Esophagus muscularis mucosa (tissue), 4 donors: ENCODE data around the gene ASXL3. TPM values are rescaled to one million over a fixed set of nuclear protein-coding genes. Genes with fewer than 3 reads are reported as not detected.

ENCODE experiments used
- DNase-seq: peaks from one replicate; pipeline ENCODE4 v3.0.0-alpha.2; 2017; ENCODE audit errors: extremely low spot score
- H3K27ac ChIP-seq, 4 donors: fragments of 200-600 bp; sonication (generic); replicated peaks in 1 of 4; 1 replicate in 3 of 4; 2 replicates in 1 of 4; pipeline ENCODE4 v1.5.1; 2016 to 2019; ENCODE audit warnings: mild to moderate bottlenecking in 1 of 4
- H3K27me3 ChIP-seq, 4 donors: fragments of 200-600 bp; sonication (generic); one replicate each; pipeline versions ENCODE4 v1.5.1 to v1.6.0; 2016 to 2019
- H3K36me3 ChIP-seq, 4 donors: fragments of 200-600 bp; sonication (generic); one replicate each; pipeline ENCODE4 v1.5.1; 2016 to 2019
- H3K4me1 ChIP-seq, 4 donors: fragments of 200-600 bp; sonication (generic); one replicate each; pipeline ENCODE4 v1.5.1; 2016 to 2019
- H3K4me3 ChIP-seq, 4 donors: fragments of 200-600 bp; sonication (generic); 1 replicate in 2 of 4; 2 replicates in 2 of 4; pipeline ENCODE4 v1.5.1; 2016 to 2019; ENCODE audit warnings: mild to moderate bottlenecking in 4 of 4, moderate library complexity in 1 of 4
- H3K9me3 ChIP-seq, 4 donors: fragments of 200-600 bp; sonication (generic); 1 replicate in 3 of 4; 2 replicates in 1 of 4; pipeline ENCODE4 v1.5.1; 2016 to 2019
- CTCF ChIP-seq, 3 experiments: fragments of 200-600 bp in 2 of 3; fragments of 450-650 bp in 1 of 3; sonication (generic) in 2 of 3; IDR thresholded peaks; one replicate each; pipeline ENCODE4 v1.5.1; 2017 to 2019; ENCODE audit warnings: antibody characterized with exemption in 3 of 3, mild to moderate bottlenecking in 2 of 3, moderate library complexity in 1 of 3
- EP300 ChIP-seq: sonication (generic); formaldehyde crosslinking; IDR thresholded peaks from one replicate; pipeline ENCODE4 v1.6.1; 2017; ENCODE audit warnings: antibody characterized with exemption
- POLR2A ChIP-seq: fragments of 450-650 bp; IDR thresholded peaks from one replicate; pipeline ENCODE4 v1.6.1; 2017; ENCODE audit warnings: antibody characterized with exemption, moderate library complexity, mild to moderate bottlenecking, low read depth
- POLR2AphosphoS5 ChIP-seq, 2 donors: sonication (generic); formaldehyde crosslinking; IDR thresholded peaks; one replicate each; pipeline ENCODE4 v1.6.1; 2017; ENCODE audit warnings: antibody characterized with exemption in 2 of 2
- WGBS: methylation state at CpG from one replicate; pipeline ENCODE4 v1.1.5; 2018; 5-methylcytosine and 5-hydroxymethylcytosine counted together
- intact Hi-C: fragments of 100-400 bp; cut with DNase I; formaldehyde crosslinking; loops from one replicate; pipeline ENCODE4 v1.15.1; 2023
- total RNA-seq, 4 donors: library from RNA; depleted of rRNA; stranded (reverse); fragments of >200 nt; gene quantifications; one replicate each; pipeline versions ENCODE4 v1.1.0 to v1.2.1, GENCODE V29; 2016

ASXL3 gene
- 1 to 10 TPM in 3 of 4 donors, under 1 TPM in 1; 0.66 to 2.1 (median 1.1) TPM for total RNA-seq

- no peaks in the 10 kb centered on the region for H3K9me3 ChIP-seq
- intact Hi-C loops = no loop called here
- DNase-seq = no peak
- H3K4me1 ChIP-seq = peaks cover 4 to 23% (median 21%) of the 10 kb centered on the region in 4 donors
- H3K4me3 ChIP-seq = peak within 1 kb of the TSS; percentile 66 to 84 (median 69)
- TF ChIP-seq CTCF (IDR thresholded peaks at IDR 0.05) = no peak
- TF ChIP-seq EP300 = no peak
- TF ChIP-seq POLR2A = no peak
- TF ChIP-seq POLR2AphosphoS5 (IDR thresholded peaks at IDR 0.05) = no peak
- no peaks in the 10 kb centered on the region for H3K36me3 ChIP-seq
- WGBS = 0% methylated on average over 13 of the region's 103 CpGs
- peak within 1 kb of the TSS; percentile 81 to 86 (median 84) for H3K27ac ChIP-seq
- H3K27me3 ChIP-seq = peaks cover 0 to 31% (median 3%) of the 10 kb centered on the region in 4 donors
Observed at GRCh38 chr18:33577685-33578517, at the start of gene ASXL3. Gene ASXL3 (plus strand): TSS chr18:33578219. CDS start chr18:33578632, 413 bp downstream.

- Histone ChIP-seq H3K9me3 (no peaks in the 10 kb centered on the region), H3K27ac (no peak overlapping the region), H3K36me3 (no peaks in the 10 kb centered on the region), H3K4me3 (no peak overlapping the region), H3K27me3 (no peaks in the 10 kb centered on the region), H3K4me1 (no peaks in the 10 kb centered on the region)
- no peak for DNase-seq
- intact Hi-C loops = no loop called here
- TF ChIP-seq POLR2A = no peak
- no peak for TF ChIP-seq CTCF (IDR thresholded peaks at IDR 0.05)
- TF ChIP-seq EP300 = no peak
- no peak for TF ChIP-seq POLR2AphosphoS5 (IDR thresholded peaks at IDR 0.05)
- 73% methylated on average over 1 of the region's 1 CpG for WGBS
Observed at GRCh38 chr18:33532978-33533377, 45.0 kb upstream of the ASXL3 start.

GRCh38 chr18:33536904-33537303 lies 41.1 kb upstream of the ASXL3 start:
- Histone ChIP-seq H3K4me3 (no peak overlapping the region), H3K4me1 (no peaks in the 10 kb centered on the region), H3K36me3 (no peaks in the 10 kb centered on the region), H3K27me3 (no peaks in the 10 kb centered on the region), H3K9me3 (no peaks in the 10 kb centered on the region), H3K27ac (no peak overlapping the region)
- intact Hi-C loops = no loop called here
- TF ChIP-seq CTCF (IDR thresholded peaks at IDR 0.05) (no peak), POLR2A (no peak), EP300 (no peak), POLR2AphosphoS5 (IDR thresholded peaks at IDR 0.05) (no peak)
- no peak for DNase-seq
- WGBS = 73% methylated on average over 1 of the region's 1 CpG

GRCh38 chr18:33538418-33539042 lies 39.5 kb upstream of the ASXL3 start:
- Histone ChIP-seq H3K27ac (no peak overlapping the region), H3K4me3 (no peak overlapping the region), H3K27me3 (no peaks in the 10 kb centered on the region), H3K36me3 (no peaks in the 10 kb centered on the region), H3K4me1 (no peaks in the 10 kb centered on the region), H3K9me3 (no peaks in the 10 kb centered on the region)
- intact Hi-C loops = no loop called here
- no peak for DNase-seq
- TF ChIP-seq EP300 (no peak), CTCF (IDR thresholded peaks at IDR 0.05) (no peak), POLR2A (no peak), POLR2AphosphoS5 (IDR thresholded peaks at IDR 0.05) (no peak)
- 82% methylated on average over 6 of the region's 6 CpGs for WGBS
